Eye (tissue), 1 donor: ENCODE results near the gene PROS1.
"Not testable (repeated sequence)": the region's sequence is repeated elsewhere in the genome, so short reads cannot be mapped to it uniquely, and the experiment has no call there.

Experiments
- DNase-seq: peaks from one replicate; pipeline ENCODE4 v3.0.0-alpha.2; 2015

PROS1 gene

GRCh38 chr3:93867425-93867824, 106.3 kb downstream of the PROS1 start:
- no peak for DNase-seq

- no peak for DNase-seq
These were observed 112.7 kb downstream of the PROS1 start for GRCh38 chr3:93861017-93861416.

DNA sequence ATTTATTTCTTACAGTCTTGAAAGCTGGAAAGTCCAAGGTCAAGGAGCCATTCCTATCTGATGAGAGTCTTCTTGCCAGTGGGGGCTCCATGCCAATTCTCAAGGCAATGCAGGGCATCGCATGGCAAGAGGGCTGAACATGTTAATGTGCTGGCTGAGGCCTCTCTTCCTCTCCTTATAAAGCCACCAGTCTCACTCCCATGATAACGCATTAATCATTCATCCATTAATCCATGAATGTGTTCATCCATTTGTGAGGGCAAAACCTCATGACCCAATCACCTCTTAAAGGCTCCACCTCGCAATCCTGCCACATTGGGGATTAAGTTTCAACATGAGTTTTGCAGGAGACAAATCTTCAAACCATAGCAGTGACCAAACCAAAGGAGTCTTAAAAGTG, 118.3 kb downstream of the PROS1 start:
- DNase-seq = no peak

- not testable (repeated sequence) for DNase-seq
These were observed 121.5 kb downstream of the PROS1 start for GRCh38 chr3:93852228-93852627.

DNA sequence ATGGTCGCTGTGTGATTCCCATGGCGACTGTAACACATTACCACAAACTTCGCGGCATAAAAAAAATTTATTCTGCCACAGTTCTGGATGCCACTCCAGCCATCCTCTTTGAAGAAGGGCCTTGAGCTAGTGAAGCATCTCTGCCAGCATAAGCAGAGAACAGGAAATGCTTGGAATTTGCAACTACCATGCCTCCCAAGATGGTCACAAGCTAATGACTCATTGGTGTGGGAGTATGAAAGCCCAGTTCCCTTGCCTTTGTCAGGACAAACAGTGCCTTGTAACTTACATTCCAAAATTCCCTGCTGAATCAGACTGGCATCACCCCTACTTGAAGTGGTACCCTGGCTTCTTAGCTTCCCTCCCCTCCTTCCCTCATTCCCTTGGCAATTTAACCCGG, 129.7 kb downstream of the PROS1 start:
- no peak for DNase-seq

DNA sequence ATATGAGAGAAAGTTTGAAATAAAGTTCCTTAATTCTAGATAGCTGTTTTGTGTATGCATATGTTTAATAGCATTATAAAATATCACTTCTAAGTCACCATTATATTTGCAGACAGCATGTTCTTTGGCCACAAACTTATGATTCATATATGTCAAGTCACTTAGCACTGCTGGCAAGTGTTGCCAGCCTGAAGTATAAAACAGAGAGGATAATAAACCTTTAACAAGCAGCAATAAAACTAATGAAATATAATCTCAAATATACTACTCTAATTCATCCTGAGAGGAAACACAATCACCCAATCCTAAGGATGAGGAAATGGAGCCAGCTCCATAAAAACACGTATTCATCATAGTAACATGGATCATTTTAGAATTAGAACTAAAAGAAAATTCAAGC, 134.5 kb downstream of the PROS1 start:
- not testable (repeated sequence) for DNase-seq
